ENCODE data around the gene NBAS. TPM values are rescaled to one million over a fixed set of nuclear protein-coding genes. Genes with fewer than 3 reads are reported as not detected.

Gene NBAS
- total and polyA plus RNA-seq, 10 of the 15 experiments (the other 5 are each of a cell fraction or from before 2014, with no cell fraction given) = 4.3 to 32.7 (median 20.8) TPM

- FAIRE-seq = no peak
- Histone ChIP-seq H3K36me3 (ENCODE audit: control insufficient read depth in 2 of 2, insufficient read depth in 2 of 2, low read length in 1 of 2) (no peaks in the 10 kb centered on the region), H3K27me3 (replicated peaks in 1 of 2; ENCODE audit: control insufficient read depth in 2 of 2, insufficient read depth in 2 of 2, low read length in 1 of 2) (no peaks in the 10 kb centered on the region), H3K9ac (ENCODE audit: control insufficient read depth, insufficient read depth, low read length) (no peak overlapping the region), H3K4me1 (ENCODE audit: control insufficient read depth, insufficient read depth, low read length) (no peaks in the 10 kb centered on the region), H3K9me3 (replicated peaks; ENCODE audit: control insufficient read depth, insufficient read depth, low read length) (no peaks in the 10 kb centered on the region), H3K79me2 (ENCODE audit: control insufficient read depth, insufficient read depth, low read length) (no peaks in the 10 kb centered on the region), H3K4me2 (ENCODE audit: control insufficient read depth, insufficient read depth) (no peak overlapping the region), H2AFZ (ENCODE audit: control insufficient read depth, low read depth, low read length) (no peak overlapping the region), H4K20me1 (ENCODE audit: control insufficient read depth, insufficient read depth) (no peaks in the 10 kb centered on the region), H3K27ac (ENCODE audit: control insufficient read depth, insufficient read depth) (no peak overlapping the region), H3K4me3 (no peak overlapping the region)
- WGBS (ENCODE audit: insufficient coverage, insufficient replicate concordance, low lambda C conversion rate, missing lambda C conversion rate) = 90% methylated on average over 4 of the region's 4 CpGs
- BruUV-seq (replicated peaks) = no TSS peak
- no peak for ATAC-seq
- SMC1A ChIA-PET (ENCODE audit: uncharacterized antibody, unreplicated experiment) = interaction anchor here (0.9 to 1.5 kb wide), 2 partner anchors 10 to 12 kb away, joined by 3 to 4 read pairs; no protein-coding TSS in a partner anchor
- DNase-seq (ENCODE audit: low read depth, low spot score) = no peak
- TF ChIP-seq IKZF2 (IDR thresholded peaks at IDR 0.05) (no peak), HSF1 (IDR thresholded peaks at IDR 0.05; ENCODE audit: low read depth, low read length) (no peak), RELB (IDR thresholded peaks at IDR 0.05; ENCODE audit: low read depth) (no peak), SMAD5 (IDR thresholded peaks at IDR 0.05; ENCODE audit: low read depth) (no peak), ETV6 (conservative IDR thresholded peaks at IDR 0.05 in 1 of 2, IDR thresholded peaks at IDR 0.05 in 1 of 2; ENCODE audit: borderline replicate concordance in 1 of 2, low read depth in 1 of 2) (no peak), ATF7 (IDR thresholded peaks at IDR 0.05; ENCODE audit: low read depth) (no peak), MLLT1 (IDR thresholded peaks at IDR 0.05) (no peak), MTA3 (IDR thresholded peaks at IDR 0.05; ENCODE audit: borderline replicate concordance, low read length) (no peak), CUX1 (IDR thresholded peaks at IDR 0.05; ENCODE audit: insufficient replicate concordance, low read depth, low read length) (no peak), RAD51 (IDR thresholded peaks at IDR 0.05) (no peak), IRF4 (IDR thresholded peaks at IDR 0.05; ENCODE audit: low read depth, low read length) (no peak), SMARCA5 (IDR thresholded peaks at IDR 0.05) (no peak), CBX3 (IDR thresholded peaks at IDR 0.05; ENCODE audit: borderline replicate concordance, low read depth) (no peak)
- CTCF ChIA-PET = no interaction called here
- in situ Hi-C loops (cut with MboI) (no loop called here), intact Hi-C loops (cut with micrococcal nuclease; ENCODE audit: unreplicated experiment) (no loop called here)
- POLR2A ChIA-PET = no interaction called here
- RAD21 ChIA-PET (ENCODE audit: unreplicated experiment) = no interaction called here
These were observed 135.4 kb downstream of the NBAS start for GRCh38 chr2:15425712-15426111.

Data from GM12878 (cell line).